ENCODE data around the gene LRRC51.
"Not testable (repeated sequence)": the region's sequence is repeated elsewhere in the genome, so short reads cannot be mapped to it uniquely, and the experiment has no call there.

The LRRC51 gene

GRCh38 chr11:72142543-72142942 lies 61.9 kb downstream of the LRRC51 start:
- not testable (repeated sequence) for DNase-seq

GRCh38 chr11:72144807-72145565 lies 64.3 kb downstream of the LRRC51 start:
- no peak for DNase-seq
